ENCODE measurements around the gene DNAI1. TPM values are rescaled to one million over a fixed set of nuclear protein-coding genes. Genes with fewer than 3 reads are reported as not detected.
"Not testable (repeated sequence)": the region's sequence is repeated elsewhere in the genome, so short reads cannot be mapped to it uniquely, and the experiment has no call there.

Gene DNAI1
- total RNA-seq, 2 donors from 2014 or later, result 5.6 TPM; not detected in 1

- H3K27ac ChIP-seq, result peak overlapping the region; percentile 37 to 57
- intact Hi-C loops (cut with DNase I), result loop anchor here (2.0 kb wide), 1 partner anchor 19 kb away; no protein-coding TSS in a partner anchor
- WGBS, result 22% methylated on average over 30 of the region's 31 CpGs
Measured at GRCh38 chr9:34522091-34522887, 63.7 kb downstream of the DNAI1 start.

GRCh38 chr9:34522971-34523797, 64.6 kb downstream of the DNAI1 start, which contains the start of gene ENHO:
Gene ENHO (minus strand): TSS chr9:34522990. CDS start chr9:34521695, 1,295 bp downstream.
- DNase-seq (ENCODE audit: low spot score), result peak; percentile 84
- intact Hi-C loops (cut with DNase I), result loop anchor here (2.0 kb wide), 1 partner anchor 20 kb away; no protein-coding TSS in a partner anchor
- Histone ChIP-seq H3K4me3 (peak within 1 kb of the TSS; percentile 41 to 54), H3K27me3 (replicated peaks; ENCODE audit: insufficient read depth) (no peaks in the 10 kb centered on the region), H3K9me3 (no peaks in the 10 kb centered on the region), H3K4me1 (replicated peaks) (no peaks in the 10 kb centered on the region), H3K27ac (peak within 1 kb of the TSS; percentile 37 to 57), H3K36me3 (no peaks in the 10 kb centered on the region)
- WGBS, result 5% methylated on average over 59 of the region's 63 CpGs
- no peak for TF ChIP-seq CTCF (IDR thresholded peaks at IDR 0.05)
- peak; percentile 50 for TF ChIP-seq POLR2AphosphoS5 (IDR thresholded peaks at IDR 0.05)
- TF ChIP-seq POLR2A (IDR thresholded peaks at IDR 0.05), result peak; percentile 9

More at GRCh38 chr9:34522091-34522887, 63.7 kb downstream of the DNAI1 start:
- Histone ChIP-seq H3K4me3 (peak overlapping the region; percentile 41 to 54), H3K9me3 (no peaks in the 10 kb centered on the region), H3K27me3 (replicated peaks; ENCODE audit: insufficient read depth) (no peaks in the 10 kb centered on the region), H3K36me3 (no peaks in the 10 kb centered on the region), H3K4me1 (replicated peaks) (no peaks in the 10 kb centered on the region)
- no peak for DNase-seq (ENCODE audit: low spot score)
- TF ChIP-seq POLR2A (IDR thresholded peaks at IDR 0.05), result no peak
- TF ChIP-seq POLR2AphosphoS5 (IDR thresholded peaks at IDR 0.05), result no peak
- TF ChIP-seq CTCF (IDR thresholded peaks at IDR 0.05), result no peak

GRCh38 chr9:34524349-34524748, 65.7 kb downstream of the DNAI1 start:
- 71% methylated on average over 3 of the region's 3 CpGs for WGBS
- Histone ChIP-seq H3K9me3 (no peaks in the 10 kb centered on the region), H3K36me3 (no peaks in the 10 kb centered on the region), H3K4me1 (replicated peaks) (no peaks in the 10 kb centered on the region), H3K4me3 (no peak overlapping the region), H3K27ac (no peak overlapping the region), H3K27me3 (replicated peaks; ENCODE audit: insufficient read depth) (no peaks in the 10 kb centered on the region)
- intact Hi-C loops (cut with DNase I), result no loop called here
- TF ChIP-seq CTCF (IDR thresholded peaks at IDR 0.05), result no peak
- no peak for TF ChIP-seq POLR2AphosphoS5 (IDR thresholded peaks at IDR 0.05)
- no peak for TF ChIP-seq POLR2A (IDR thresholded peaks at IDR 0.05)
- DNase-seq (ENCODE audit: low spot score), result no peak

GRCh38 chr9:34526026-34526425, 67.4 kb downstream of the DNAI1 start:
- TF ChIP-seq CTCF (IDR thresholded peaks at IDR 0.05), result no peak
- TF ChIP-seq POLR2A (IDR thresholded peaks at IDR 0.05), result no peak
- TF ChIP-seq POLR2AphosphoS5 (IDR thresholded peaks at IDR 0.05), result no peak
- 81% methylated on average over 2 of the region's 2 CpGs for WGBS
- DNase-seq (ENCODE audit: low spot score), result no peak
- no peaks in the 10 kb centered on the region for H3K27me3 ChIP-seq (replicated peaks; ENCODE audit: insufficient read depth)
- no peaks in the 10 kb centered on the region for H3K36me3 ChIP-seq
- intact Hi-C loops (cut with DNase I), result no loop called here
- no peak overlapping the region for H3K27ac ChIP-seq
- H3K4me1 ChIP-seq (replicated peaks), result no peaks in the 10 kb centered on the region
- H3K4me3 ChIP-seq, result no peak overlapping the region
- H3K9me3 ChIP-seq, result no peaks in the 10 kb centered on the region

- H3K27ac ChIP-seq; H3K4me3 ChIP-seq; DNase-seq (ENCODE audit: low spot score); H3K36me3 ChIP-seq; H3K27me3 ChIP-seq (replicated peaks; ENCODE audit: insufficient read depth); H3K4me1 ChIP-seq (replicated peaks); intact Hi-C loops (cut with DNase I); H3K9me3 ChIP-seq: not testable (repeated sequence)
- 91% methylated on average over 7 of the region's 8 CpGs for WGBS
Measured at GRCh38 chr9:34532041-34532440, 73.4 kb downstream of the DNAI1 start.

Data from prostate gland (tissue), 2 donors.